ENCODE data around the gene C4orf51.

Gene C4orf51

DNA sequence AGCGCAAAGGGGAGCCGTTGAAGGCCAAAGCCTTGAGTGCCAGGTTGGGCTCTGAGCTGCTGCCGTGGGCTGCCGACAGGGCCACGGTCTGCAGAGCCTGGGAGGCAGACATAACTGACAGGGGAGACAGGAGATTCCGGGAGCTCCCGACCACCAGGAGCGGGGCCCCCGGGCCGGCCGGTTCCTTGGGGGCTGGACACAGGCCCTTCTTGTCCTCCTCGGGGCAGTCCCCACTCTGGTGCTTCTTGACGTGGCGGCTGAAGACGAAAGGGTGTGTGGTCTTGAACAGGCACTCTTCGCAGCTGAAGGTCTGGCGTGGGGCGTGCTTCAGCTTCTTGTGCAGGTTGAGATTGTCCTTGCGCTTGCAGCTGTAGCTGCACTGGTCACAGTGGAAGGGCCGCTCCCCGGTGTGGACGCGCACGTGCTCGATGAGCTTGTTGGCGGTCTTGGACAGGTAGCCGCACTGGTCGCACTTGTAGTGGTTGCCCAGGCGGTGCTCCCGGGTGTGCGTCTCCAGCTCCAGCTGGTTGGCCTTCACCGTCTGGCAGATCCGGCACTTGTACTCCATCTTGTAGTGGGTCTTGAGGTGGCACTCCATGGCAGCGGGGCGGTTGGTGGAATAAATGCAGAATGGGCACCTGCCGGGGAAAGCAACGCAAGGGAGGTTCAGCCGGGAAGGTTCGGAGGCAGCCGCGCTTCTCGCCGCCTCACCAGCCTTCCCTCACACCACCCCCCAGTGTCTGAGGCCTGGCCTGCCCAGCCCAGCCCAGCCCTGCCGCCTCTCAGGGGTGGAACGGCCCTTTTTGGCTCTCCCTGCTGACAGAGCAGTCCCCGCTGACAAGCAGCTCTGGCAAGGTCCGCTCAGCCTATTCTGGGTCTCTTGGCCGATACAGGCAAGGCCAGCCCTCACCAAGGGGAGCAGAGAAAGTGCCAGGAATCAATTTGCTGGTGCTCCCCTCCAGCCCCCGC is 81.3 kb downstream of the C4orf51 start:
- no peak for DNase-seq

DNA sequence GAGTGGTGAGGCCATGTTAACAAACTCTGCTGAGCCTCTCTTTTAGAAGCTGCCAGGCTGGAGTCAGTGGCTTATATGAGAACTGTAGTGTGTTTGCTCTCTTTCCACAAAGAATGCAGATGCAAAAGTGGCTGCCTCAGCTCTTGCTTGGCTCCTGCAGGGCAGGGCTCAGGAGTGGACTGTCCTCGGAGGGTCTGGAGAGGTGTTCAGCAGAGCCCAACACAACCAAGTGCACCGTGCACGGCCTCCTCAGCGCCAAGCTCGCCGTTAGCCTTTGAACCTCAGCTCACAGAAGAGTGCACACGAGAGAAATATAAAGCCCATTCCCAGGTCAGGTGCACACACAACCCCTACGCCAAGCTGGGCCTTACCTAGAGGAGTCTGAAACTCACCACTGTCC is 82.8 kb downstream of the C4orf51 start:
- DNase-seq: no peak

DNA sequence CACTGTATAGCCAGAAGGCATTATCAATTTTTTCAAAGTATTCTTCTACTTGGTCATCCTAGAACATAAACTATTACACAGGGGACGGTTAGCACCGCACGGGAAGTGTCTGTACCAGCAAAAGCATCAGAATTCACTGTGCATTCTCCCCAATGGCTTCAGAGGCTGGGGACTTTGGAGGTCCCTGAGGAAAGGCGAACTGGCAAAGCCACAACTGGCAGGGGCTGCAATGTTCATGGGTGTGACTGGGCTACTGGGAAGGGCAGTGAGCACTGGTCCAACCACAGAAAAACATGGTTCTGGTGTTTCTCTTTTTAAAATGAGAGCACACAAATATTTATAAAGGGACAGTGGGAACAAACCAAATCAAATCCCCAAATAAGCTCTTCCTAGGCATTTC is 83.5 kb downstream of the C4orf51 start:
- DNase-seq: no peak

DNA sequence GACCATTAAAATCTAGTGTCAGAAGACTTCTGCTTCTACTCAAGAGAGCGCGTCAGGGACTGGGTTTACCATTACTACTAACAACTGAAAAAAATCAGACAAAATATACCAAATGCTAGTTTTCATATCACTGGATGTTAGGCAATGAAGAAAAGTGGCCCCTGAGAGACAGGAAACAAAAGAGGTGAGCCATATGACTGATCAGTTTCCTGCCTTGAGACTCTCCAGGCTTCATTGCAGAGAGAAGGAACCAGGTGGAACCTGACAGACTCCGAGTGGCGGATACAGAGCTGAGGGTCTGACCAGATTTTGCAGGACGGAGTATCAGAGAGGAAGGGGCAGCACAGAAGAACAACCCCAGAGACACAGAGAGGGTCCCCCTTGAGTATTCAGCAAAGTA is 86.3 kb downstream of the C4orf51 start:
- DNase-seq: no peak

DNA sequence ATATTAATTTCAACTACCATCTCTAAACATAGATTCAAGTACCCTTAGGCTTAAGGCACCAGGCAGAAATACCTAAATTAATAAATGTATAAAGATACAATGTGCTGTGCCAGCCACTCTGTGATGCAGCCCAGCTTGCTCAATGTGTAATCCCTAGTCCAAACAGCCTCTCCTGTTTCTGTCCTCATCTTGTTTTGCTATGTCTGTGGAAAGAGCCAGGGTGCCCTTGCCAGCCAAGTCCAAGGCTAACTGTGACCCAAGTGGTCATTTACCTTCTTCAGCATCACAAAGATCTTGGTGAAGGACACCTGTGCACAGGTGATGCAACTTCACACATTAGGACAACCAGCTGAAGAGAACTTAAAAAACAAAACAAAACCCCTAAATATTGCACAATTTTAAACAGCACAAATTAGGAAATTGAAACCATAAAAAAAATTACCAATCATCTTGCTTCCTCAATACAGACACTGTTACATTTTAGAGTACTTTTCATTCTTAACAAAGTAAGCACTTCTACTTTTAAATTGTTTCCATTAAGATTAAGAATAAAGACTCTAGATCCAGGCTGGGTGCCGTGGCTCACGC is 89.6 kb downstream of the C4orf51 start:
- no peak for DNase-seq

DNA sequence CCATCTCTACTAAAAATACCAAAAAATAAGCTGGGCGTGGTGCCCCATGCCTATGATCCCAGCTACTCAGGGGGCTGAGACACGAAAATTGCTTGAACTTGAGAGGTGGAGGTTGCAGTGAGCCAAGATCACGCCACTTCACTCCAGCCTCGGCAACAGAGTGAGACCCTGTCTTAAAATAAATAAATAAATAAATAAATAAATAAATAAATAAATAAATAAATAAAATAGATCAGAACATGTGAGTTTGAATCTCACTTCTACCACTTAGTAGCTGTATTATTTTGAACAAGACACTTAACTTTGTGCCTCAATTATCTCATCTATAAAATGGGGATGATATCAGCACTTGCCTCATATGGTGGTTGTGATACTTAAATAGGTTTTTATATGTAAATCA is 90.2 kb downstream of the C4orf51 start:
- DNase-seq: no peak

DNA sequence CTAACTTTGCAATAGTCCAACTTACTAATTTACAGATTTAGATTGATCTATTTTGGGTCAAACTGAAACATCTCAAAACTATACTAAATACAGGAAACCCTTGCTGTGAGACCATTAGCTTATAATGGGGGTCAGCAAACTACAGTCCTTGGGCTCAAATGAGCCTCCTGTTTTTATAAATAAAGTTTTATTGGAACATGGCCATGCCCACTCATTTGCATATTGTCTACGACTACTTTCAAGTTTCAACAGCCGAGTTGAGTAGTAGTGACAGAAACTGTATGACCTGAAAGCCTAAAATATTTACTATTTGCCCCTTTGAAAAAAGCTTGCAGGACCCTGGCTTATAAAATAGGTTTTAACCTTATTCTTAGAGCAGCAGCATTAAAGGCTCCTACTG is 92.4 kb downstream of the C4orf51 start:
- no peak for DNase-seq

DNA sequence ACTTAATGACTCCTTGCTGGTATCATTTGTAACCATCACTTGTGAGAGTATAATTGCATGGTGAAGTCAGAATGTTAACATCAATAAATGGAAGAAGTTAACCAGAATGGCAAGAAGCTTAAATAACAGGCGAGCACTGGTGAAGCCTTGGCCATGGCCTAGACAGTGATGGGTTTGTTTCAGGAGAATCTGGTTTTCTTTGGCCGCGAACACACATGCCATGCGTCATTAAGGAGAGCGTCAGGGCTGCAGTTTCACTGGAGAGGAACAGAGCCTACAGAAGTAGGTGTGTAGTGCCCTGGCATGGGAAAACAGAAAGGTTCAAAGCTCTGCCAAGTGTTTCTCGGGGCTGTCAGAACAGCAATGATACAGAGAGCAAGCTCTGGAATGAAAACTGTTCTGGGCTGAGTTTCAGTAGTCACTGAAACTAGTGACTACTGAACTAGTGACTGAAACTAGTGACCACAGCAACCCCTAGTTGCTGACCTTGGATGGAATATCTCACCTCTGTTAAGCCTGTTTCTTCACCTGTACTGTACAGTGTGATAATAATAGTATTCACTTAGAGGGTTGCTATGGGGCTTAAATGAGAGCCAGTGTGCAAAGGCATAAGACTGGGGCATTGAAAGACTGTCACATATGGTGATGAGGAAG is 93.8 kb downstream of the C4orf51 start:
- no peak for DNase-seq

DNA sequence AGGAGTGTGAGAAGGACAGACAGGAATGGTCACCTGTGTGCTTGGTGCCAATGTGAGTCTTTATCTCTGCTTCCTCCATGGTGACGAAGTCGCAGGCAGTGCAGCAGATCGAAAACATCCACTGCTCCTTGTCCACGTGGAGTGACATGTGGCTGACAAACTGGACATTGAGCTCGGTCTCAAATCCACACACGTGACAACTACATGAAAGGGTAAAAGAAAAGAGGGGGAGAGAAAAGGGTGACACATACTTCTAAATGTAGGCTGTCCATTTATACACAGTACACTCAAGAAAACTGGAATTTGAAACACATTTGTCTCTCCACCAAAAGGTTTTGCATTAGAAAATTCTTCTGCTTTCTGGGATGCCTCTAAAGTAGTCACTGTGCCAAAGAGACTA is 94.5 kb downstream of the C4orf51 start:
- DNase-seq: no peak

DNA sequence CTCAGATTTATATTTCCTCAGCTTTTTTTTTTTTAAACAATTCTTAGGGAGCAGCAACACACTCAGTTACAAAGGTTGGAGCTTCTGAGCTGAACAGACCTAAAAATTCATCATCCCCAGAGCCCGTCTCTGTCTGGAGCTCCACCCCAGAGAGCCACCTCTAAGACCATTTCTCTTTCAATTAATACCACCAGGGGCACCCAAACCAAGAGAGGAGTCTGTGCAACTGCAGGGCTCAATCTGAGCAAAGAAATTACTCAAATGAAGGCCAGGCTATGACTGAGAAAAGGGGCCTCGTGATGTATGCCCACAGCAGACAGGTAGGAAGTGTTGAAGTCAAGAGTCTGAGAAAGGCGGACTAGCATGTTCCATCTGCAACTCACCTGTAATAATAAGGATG is 95.5 kb downstream of the C4orf51 start:
- DNase-seq: no peak

DNA sequence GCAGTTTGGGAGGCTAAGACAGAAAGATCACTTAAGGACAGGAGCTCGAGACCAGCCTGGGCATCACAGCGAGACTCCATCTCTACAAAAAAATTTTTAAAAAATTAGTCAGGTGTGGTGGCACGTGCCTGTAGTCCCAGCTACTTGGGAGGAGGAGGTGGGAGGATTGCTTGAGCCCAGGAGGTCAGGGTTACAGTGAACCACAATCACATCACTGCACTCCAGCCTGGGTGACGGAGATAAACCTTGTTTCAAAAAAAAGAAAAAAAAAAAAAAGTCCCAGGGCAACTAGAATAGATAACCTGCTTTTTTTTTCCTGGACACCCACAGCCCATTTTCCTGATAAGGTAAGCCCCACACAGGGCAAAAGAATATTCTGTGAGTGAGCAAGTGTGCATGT is 96.3 kb downstream of the C4orf51 start:
- DNase-seq: no peak

DNA sequence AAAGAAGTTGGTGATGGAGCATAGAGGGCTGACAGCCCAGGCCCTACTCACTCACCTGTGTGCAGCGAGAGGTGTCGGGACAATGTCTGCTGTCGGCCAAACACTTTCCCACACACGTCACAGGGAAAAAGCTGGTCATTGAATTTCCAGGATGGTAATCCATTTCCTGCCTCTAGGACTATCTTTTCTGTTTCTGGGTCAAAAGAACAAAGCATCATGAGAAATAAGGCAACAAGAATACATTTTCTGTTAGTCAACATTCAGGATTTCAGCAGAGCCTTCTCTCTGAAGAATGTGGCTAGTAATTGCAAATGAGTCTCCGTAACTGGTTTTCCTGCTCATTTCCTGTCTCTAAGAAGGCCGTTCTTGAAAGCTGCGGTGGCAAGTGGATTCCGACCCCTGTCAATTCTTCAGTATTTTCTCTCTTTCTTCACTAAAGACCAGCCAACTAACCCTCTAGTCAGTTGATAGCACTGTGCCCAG is 99.4 kb downstream of the C4orf51 start:
- DNase-seq: no peak

DNA sequence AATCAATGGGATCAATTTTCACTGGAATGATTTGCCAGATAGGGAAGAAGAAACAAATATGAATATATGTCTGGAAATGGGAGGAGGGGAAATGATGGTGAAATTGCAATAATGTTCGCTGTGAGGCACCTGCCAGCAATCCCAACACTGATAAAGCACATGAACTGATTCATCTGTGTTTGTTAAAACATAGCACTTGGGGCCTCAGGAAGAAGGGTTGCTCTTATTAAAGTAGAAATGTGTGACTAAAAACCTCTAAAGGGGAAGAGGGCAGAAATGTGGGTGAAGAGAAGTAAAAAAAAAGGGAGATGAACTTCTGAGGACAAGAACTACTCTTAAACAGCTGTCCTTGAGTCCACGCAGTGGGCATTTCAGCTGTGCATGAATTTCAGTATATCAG is 101.4 kb downstream of the C4orf51 start:
- no peak for DNase-seq
